SK-N-SH treated with all-trans-retinoic acid at 6 μM for 48 hours (cell line): ENCODE results near the gene MAPK14.

Source experiments
- BACH2 ChIP-seq: fragments of 250-450 bp; sonication (Bioruptor Pico); IDR thresholded peaks from 2 replicates; pipeline ENCODE4 v1.9.0; 2021; ENCODE audit warnings: mild to moderate bottlenecking, borderline replicate concordance
- ESRRG ChIP-seq: fragments of 250-450 bp; sonication (Bioruptor Pico); IDR thresholded peaks from 2 replicates; pipeline ENCODE4 v1.6.1; 2021; ENCODE audit warnings: mild to moderate bottlenecking
- TOX ChIP-seq: fragments of 250-450 bp; sonication (Bioruptor Pico); IDR thresholded peaks from 2 replicates; pipeline ENCODE4 v1.8.0; 2021; ENCODE audit warnings: mild to moderate bottlenecking, moderate library complexity, borderline replicate concordance
- ZNF565 ChIP-seq: fragments of 450-650 bp; formaldehyde crosslinking; conservative IDR thresholded peaks from 2 replicates; pipeline ENCODE4 v1.5.0; 2020; ENCODE audit warnings: low read depth, mild to moderate bottlenecking, moderate library complexity
- TF ChIP-seq, protein P1 (sequence below): fragments of 250-450 bp; sonication (Bioruptor Pico); IDR thresholded peaks from 2 replicates; pipeline ENCODE4 v1.5.1; 2021; ENCODE audit warnings: mild to moderate bottlenecking, moderate library complexity
- TF ChIP-seq, protein P2 (sequence below): fragments of 250-450 bp; sonication (Bioruptor Pico); IDR thresholded peaks from 2 replicates; pipeline ENCODE4 v1.5.1; 2020; ENCODE audit warnings: low read depth, mild to moderate bottlenecking, moderate library complexity
- TF ChIP-seq, protein P3 (sequence below): fragments of 250-450 bp; sonication (Bioruptor Pico); IDR thresholded peaks from 2 replicates; pipeline ENCODE4 v1.5.0; 2020; ENCODE audit warnings: mild to moderate bottlenecking, moderate library complexity

DNA sequence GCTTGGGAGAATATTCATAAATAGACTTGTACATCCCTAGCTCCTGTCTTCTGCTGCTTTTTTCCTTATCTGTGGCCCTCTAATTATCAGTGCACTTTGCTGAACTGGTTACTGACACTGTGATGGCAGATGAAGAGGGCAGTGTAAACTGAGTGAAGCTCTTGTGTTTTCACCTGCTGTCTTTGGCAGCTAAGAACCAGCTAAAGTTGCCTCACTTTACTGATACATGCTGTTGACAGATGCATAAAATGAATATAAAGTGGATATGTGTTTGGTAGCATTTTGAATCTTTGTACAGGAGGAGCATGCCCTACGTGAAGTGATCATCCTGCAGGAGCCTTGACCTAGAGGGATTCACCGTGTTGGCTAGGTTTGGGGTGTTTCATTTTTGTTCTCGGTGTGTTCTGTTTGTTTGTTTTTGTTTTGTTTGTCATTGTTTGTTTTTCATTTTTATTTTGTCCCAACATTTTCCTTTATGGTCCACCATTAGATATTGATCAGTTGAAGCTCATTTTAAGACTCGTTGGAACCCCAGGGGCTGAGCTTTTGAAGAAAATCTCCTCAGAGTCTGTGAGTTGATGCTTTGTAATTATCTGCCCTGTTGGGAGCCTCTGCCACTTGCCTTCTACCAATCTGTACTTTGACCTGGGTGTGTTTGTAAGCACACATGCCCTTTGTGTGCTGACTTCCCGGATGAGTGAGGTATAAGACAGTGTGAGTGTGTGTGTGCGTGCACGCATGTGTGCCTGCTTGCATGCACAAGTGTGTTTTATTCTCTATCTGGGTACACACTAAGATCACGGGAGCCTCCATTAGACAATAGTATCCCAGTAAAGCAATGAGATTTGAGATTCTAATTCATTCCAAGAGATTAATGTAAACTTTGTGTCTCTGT, 68.1 kb downstream of the MAPK14 start:
- TF ChIP-seq, protein P1, sequence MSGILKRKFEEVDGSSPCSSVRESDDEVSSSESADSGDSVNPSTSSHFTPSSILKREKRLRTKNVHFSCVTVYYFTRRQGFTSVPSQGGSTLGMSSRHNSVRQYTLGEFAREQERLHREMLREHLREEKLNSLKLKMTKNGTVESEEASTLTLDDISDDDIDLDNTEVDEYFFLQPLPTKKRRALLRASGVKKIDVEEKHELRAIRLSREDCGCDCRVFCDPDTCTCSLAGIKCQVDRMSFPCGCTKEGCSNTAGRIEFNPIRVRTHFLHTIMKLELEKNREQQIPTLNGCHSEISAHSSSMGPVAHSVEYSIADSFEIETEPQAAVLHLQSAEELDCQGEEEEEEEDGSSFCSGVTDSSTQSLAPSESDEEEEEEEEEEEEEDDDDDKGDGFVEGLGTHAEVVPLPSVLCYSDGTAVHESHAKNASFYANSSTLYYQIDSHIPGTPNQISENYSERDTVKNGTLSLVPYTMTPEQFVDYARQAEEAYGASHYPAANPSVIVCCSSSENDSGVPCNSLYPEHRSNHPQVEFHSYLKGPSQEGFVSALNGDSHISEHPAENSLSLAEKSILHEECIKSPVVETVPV (CRISPR knock-in tag), result no peak
- TF ChIP-seq, protein P2, sequence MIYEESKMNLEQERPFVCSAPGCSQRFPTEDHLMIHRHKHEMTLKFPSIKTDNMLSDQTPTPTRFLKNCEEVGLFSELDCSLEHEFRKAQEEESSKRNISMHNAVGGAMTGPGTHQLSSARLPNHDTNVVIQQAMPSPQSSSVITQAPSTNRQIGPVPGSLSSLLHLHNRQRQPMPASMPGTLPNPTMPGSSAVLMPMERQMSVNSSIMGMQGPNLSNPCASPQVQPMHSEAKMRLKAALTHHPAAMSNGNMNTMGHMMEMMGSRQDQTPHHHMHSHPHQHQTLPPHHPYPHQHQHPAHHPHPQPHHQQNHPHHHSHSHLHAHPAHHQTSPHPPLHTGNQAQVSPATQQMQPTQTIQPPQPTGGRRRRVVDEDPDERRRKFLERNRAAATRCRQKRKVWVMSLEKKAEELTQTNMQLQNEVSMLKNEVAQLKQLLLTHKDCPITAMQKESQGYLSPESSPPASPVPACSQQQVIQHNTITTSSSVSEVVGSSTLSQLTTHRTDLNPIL (CRISPR knock-in tag), result no peak
- TF ChIP-seq ZNF565 (CRISPR knock-in tag), result no peak
- TF ChIP-seq ESRRG, result no peak
- TF ChIP-seq BACH2 (CRISPR knock-in tag), result no peak
- no peak for TF ChIP-seq TOX (CRISPR knock-in tag)
- TF ChIP-seq, protein P3, sequence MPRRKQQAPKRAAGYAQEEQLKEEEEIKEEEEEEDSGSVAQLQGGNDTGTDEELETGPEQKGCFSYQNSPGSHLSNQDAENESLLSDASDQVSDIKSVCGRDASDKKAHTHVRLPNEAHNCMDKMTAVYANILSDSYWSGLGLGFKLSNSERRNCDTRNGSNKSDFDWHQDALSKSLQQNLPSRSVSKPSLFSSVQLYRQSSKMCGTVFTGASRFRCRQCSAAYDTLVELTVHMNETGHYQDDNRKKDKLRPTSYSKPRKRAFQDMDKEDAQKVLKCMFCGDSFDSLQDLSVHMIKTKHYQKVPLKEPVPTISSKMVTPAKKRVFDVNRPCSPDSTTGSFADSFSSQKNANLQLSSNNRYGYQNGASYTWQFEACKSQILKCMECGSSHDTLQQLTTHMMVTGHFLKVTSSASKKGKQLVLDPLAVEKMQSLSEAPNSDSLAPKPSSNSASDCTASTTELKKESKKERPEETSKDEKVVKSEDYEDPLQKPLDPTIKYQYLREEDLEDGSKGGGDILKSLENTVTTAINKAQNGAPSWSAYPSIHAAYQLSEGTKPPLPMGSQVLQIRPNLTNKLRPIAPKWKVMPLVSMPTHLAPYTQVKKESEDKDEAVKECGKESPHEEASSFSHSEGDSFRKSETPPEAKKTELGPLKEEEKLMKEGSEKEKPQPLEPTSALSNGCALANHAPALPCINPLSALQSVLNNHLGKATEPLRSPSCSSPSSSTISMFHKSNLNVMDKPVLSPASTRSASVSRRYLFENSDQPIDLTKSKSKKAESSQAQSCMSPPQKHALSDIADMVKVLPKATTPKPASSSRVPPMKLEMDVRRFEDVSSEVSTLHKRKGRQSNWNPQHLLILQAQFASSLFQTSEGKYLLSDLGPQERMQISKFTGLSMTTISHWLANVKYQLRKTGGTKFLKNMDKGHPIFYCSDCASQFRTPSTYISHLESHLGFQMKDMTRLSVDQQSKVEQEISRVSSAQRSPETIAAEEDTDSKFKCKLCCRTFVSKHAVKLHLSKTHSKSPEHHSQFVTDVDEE (CRISPR knock-in tag), result no peak
